ENCODE results near the gene GADD45A. TPM values are rescaled to one million over a fixed set of nuclear protein-coding genes. Genes with fewer than 3 reads are reported as not detected.
"Not testable (repeated sequence)": the region's sequence is repeated elsewhere in the genome, so short reads cannot be mapped to it uniquely, and the experiment has no call there.

The GADD45A gene
- total RNA-seq, 6 experiments from 2014 or later = 80.3 to 93.2 (median 83.8) TPM

DNA sequence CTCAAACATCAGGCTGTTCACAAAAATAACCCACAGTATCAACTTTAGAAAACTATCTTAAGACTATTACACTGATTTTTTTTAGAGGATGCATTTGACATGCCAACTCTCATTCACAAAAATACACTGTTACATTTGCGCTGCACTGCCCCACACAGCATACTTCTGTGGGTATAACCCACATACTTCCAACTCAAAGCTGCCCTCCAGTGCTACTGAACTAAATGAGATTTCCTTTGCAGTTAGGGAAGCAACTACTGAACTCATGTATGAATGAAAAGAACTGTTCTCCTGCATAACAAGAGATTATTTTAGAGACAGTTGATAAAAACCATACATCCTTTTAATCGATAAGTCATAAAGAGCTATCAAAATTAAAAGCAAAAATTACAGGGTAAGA is 25.8 kb upstream of the GADD45A start:
- no peak for TF ChIP-seq CTCF (IDR thresholded peaks at IDR 0.05)
- Mint-ChIP-seq H3K4me1 (ENCODE audit: low read depth) (peaks cover 9% of the 10 kb centered on the region), H3K9me3 (no peaks in the 10 kb centered on the region), H3K4me3 (no peak overlapping the region), H3K27me3 (ENCODE audit: insufficient read depth) (no peaks in the 10 kb centered on the region; the same call in 1 of the 2 replicates), H3K27ac (no peak overlapping the region), H3K36me3 (ENCODE audit: low read depth) (no peaks in the 10 kb centered on the region)
- DNase-seq = no peak

DNA sequence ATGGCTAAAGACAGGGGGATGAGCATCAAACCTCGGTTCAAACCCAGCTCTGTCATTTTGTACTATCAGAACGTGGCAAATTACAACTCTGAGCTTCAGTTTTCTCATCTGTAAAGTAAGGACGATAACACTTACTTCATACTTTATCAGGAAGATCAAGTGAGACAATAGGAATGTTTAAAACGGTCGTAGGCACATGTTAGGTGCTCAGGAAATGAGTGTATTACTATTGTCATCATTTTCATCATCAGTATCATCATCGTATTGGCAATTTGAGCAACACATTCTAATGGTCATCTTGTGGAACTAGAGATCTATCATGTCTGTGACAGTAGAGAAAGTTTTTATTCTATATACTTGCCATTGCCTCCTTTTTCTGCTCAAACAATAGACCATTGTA is 22.1 kb upstream of the GADD45A start:
- Mint-ChIP-seq H3K4me1 (ENCODE audit: low read depth) (peaks cover 12% of the 10 kb centered on the region), H3K36me3 (ENCODE audit: low read depth) (no peaks in the 10 kb centered on the region), H3K27me3 (ENCODE audit: insufficient read depth) (no peaks in the 10 kb centered on the region), H3K9me3 (no peaks in the 10 kb centered on the region), H3K4me3 (no peak overlapping the region), H3K27ac (no peak overlapping the region)
- TF ChIP-seq CTCF (IDR thresholded peaks at IDR 0.05) = no peak
- DNase-seq = no peak

DNA sequence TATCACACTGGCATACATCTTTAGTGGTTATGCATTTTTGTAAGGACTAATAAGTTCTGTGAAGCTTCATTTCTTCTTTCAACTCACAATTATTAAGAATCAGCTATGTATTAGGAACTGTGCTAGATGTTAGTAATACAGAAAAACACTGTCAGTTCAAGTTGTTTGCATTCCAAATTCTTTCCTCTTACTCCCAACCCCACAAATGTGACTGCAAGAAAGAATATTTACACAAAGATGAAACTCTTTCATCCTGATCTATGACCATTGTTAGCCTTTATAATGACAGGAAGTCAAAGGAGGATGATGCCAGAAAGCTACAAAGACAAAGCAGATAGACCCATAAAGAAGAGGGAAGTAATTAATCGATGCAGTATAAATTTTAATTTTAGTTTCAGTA is 21.0 kb upstream of the GADD45A start:
- Mint-ChIP-seq H3K4me3 (no peak overlapping the region), H3K9me3 (no peaks in the 10 kb centered on the region), H3K27me3 (ENCODE audit: insufficient read depth) (peaks cover 1% of the 10 kb centered on the region; the same call in 1 of the 2 replicates), H3K36me3 (ENCODE audit: low read depth) (no peaks in the 10 kb centered on the region), H3K27ac (no peak overlapping the region), H3K4me1 (ENCODE audit: low read depth) (peaks cover 12% of the 10 kb centered on the region)
- no peak for DNase-seq
- no peak for TF ChIP-seq CTCF (IDR thresholded peaks at IDR 0.05)

DNA sequence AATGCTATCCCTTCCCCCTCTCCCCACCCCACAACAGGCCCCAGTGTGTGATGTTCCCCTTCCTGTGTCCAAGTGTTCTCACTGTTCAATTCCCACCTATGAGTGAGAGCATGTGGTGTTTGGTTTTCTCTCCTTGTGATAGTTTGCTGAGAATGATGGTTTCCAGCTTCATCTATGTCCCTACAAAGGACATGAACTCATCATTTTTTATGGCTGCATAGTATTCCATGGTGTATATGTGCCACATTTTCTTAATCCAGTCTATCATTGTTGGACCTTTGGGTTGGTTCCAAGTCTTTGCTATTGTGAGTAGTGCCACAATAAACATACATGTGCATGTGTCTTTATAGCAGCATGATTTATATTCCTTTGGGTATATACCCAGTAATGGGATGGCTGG is 19.7 kb upstream of the GADD45A start:
- not testable (repeated sequence) for H3K36me3 Mint-ChIP-seq (ENCODE audit: low read depth); H3K4me3 Mint-ChIP-seq; H3K9me3 Mint-ChIP-seq; DNase-seq; H3K27me3 Mint-ChIP-seq (ENCODE audit: insufficient read depth); H3K27ac Mint-ChIP-seq
- H3K4me1 Mint-ChIP-seq (ENCODE audit: low read depth) = peaks cover 12% of the 10 kb centered on the region

DNA sequence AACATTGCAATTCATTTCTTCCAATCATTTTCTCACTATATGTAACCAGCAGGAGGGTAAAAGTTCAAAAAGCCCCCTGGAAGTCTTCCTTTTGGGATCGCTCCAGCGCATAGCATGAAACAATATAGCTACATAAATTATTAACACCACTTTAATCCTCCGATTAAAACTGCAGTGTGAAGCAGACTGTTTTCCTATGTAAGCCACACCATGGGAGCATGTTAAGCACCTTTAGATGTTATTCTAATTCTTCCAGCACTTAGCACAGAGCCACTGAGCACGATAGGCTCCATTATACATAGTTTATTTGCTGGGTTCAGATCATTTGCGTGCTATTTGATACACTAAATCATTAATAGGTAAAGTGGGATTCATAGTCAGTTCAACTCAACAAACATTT is 18.4 kb upstream of the GADD45A start:
- H3K27ac Mint-ChIP-seq = no peak overlapping the region
- no peak for DNase-seq
- no peaks in the 10 kb centered on the region for H3K9me3 Mint-ChIP-seq
- no peak overlapping the region for H3K4me3 Mint-ChIP-seq
- TF ChIP-seq CTCF (IDR thresholded peaks at IDR 0.05) = no peak
- peaks cover 1% of the 10 kb centered on the region; the same call in 1 of the 2 replicates for H3K27me3 Mint-ChIP-seq (ENCODE audit: insufficient read depth)
- no peaks in the 10 kb centered on the region for H3K36me3 Mint-ChIP-seq (ENCODE audit: low read depth)
- peaks cover 12% of the 10 kb centered on the region for H3K4me1 Mint-ChIP-seq (ENCODE audit: low read depth)

GRCh38 chr1:67668660-67669059 is 16.3 kb upstream of the GADD45A start:
- H3K4me1 Mint-ChIP-seq (ENCODE audit: low read depth) = peaks cover 8% of the 10 kb centered on the region
- no peak for DNase-seq
- no peak overlapping the region for H3K4me3 Mint-ChIP-seq
- no peaks in the 10 kb centered on the region for H3K9me3 Mint-ChIP-seq
- peaks cover 3% of the 10 kb centered on the region for H3K27me3 Mint-ChIP-seq (ENCODE audit: insufficient read depth)
- no peaks in the 10 kb centered on the region for H3K36me3 Mint-ChIP-seq (ENCODE audit: low read depth)
- H3K27ac Mint-ChIP-seq = no peak overlapping the region
- no peak for TF ChIP-seq CTCF (IDR thresholded peaks at IDR 0.05)
